HEK293 (cell line): ENCODE measurements around the gene ATP6V0A1.

Source experiments
- CTCF ChIA-PET: fragments of 350-600 bp; formaldehyde crosslinking; extraction: SDS; loops from one replicate; lab custom pipeline; 2021; ENCODE audit warnings: antibody characterized with exemption; lab: Yijun Ruan, JAX
- POLR2A ChIA-PET: fragments of 300-600 bp; formaldehyde crosslinking; extraction: SDS; loops from one replicate; lab custom pipeline; 2020; ENCODE audit warnings: antibody characterized with exemption, inconsistent platforms; lab: Yijun Ruan, JAX
- H3K27ac ChIP-seq: fragments of 200-500 bp; sonication (Bioruptor generic); 2 replicates; pipeline ENCODE4 v1.5.1; 2014; ENCODE audit warnings: low read depth, low read length, control low read depth, inconsistent platforms; ENCODE audit errors: extremely low read depth
- H3K36me3 ChIP-seq, 2 experiments: fragments of 200-500 bp in 1 of 2; sonication (Bioruptor generic) in 1 of 2; 1 replicate in 1 of 2; 2 replicates in 1 of 2; pipeline ENCODE4 v1.5.1; 2014 to 2017; ENCODE audit warnings: inconsistent platforms in 2 of 2, low read length in 2 of 2; ENCODE audit not compliant: control insufficient read depth in 2 of 2, insufficient read depth in 1 of 2
- H3K4me1 ChIP-seq: fragments of 200-500 bp; sonication (Bioruptor generic); 2 replicates; pipeline ENCODE4 v1.5.1; 2014; ENCODE audit warnings: mild to moderate bottlenecking, low read length, inconsistent platforms; ENCODE audit not compliant: control insufficient read depth, insufficient read depth
- H3K4me3 ChIP-seq: 2 replicates; pipeline ENCODE4 v1.5.1; 2011; ENCODE audit warnings: low read depth, mild to moderate bottlenecking, control low read depth, low read length, moderate library complexity
- H3K9me3 ChIP-seq: fragments of 200-500 bp; sonication (Bioruptor generic); 2 replicates; pipeline ENCODE4 v1.5.1; 2014; ENCODE audit warnings: low read depth, low read length, inconsistent platforms; ENCODE audit not compliant: control insufficient read depth, insufficient read depth
- OVOL3 ChIP-seq: fragments of 450-650 bp; formaldehyde crosslinking; IDR thresholded peaks from 2 replicates; pipeline ENCODE4 v1.5.1; 2016; ENCODE audit warnings: missing biosample characterization, missing genetic modification characterization
- SALL2 ChIP-seq: fragments of 450-650 bp; formaldehyde crosslinking; IDR thresholded peaks from 2 replicates; pipeline ENCODE4 v1.5.0; 2017; ENCODE audit warnings: missing biosample characterization, mild to moderate bottlenecking, missing genetic modification characterization, borderline replicate concordance
- ZBTB8A ChIP-seq: fragments of 450-650 bp; formaldehyde crosslinking; IDR thresholded peaks from 2 replicates; pipeline ENCODE4 v1.5.1; 2016; ENCODE audit warnings: missing biosample characterization, missing genetic modification characterization
- ZNF600 ChIP-seq: fragments of 450-650 bp; formaldehyde crosslinking; IDR thresholded peaks from 2 replicates; pipeline ENCODE4 v1.5.1; 2016; ENCODE audit warnings: missing biosample characterization, missing genetic modification characterization

The ATP6V0A1 gene

GRCh38 chr17:42571435-42572225 lies 113.0 kb downstream of the ATP6V0A1 start:
- Histone ChIP-seq H3K27ac (peak overlapping the region; percentile 31; the same call in 1 of the 2 replicates), H3K4me1 (peaks cover 3% of the 10 kb centered on the region), H3K9me3 (no peaks in the 10 kb centered on the region), H3K36me3 (peaks cover 56 to 85% of the 10 kb centered on the region in 2 experiments), H3K4me3 (no peak overlapping the region)
- TF ChIP-seq SALL2 (tag by site-specific recombination) (no peak), OVOL3 (no peak), ZNF600 (tag by site-specific recombination) (peak; percentile 33; the same call in 1 of the 2 replicates), ZBTB8A (tag by site-specific recombination) (peak; percentile 68)
- ChIA-PET POLR2A (no interaction called here), CTCF (interaction anchor here (0.6 to 0.7 kb wide), 3 partner anchors 112 to 259 kb away, joined by 3 to 4 read pairs (median 3); no protein-coding TSS in a partner anchor)
